GM18909 (cell line): ENCODE data around the gene OR9A2.

Source experiments
- ATAC-seq: cut with Tn5 transposase; IDR thresholded peaks from one replicate; pipeline ENCODE4 v1.9.1; 2021; ENCODE audit warnings: mild to moderate bottlenecking; ENCODE audit not compliant: unreplicated experiment, poor library complexity

OR9A2 gene

DNA sequence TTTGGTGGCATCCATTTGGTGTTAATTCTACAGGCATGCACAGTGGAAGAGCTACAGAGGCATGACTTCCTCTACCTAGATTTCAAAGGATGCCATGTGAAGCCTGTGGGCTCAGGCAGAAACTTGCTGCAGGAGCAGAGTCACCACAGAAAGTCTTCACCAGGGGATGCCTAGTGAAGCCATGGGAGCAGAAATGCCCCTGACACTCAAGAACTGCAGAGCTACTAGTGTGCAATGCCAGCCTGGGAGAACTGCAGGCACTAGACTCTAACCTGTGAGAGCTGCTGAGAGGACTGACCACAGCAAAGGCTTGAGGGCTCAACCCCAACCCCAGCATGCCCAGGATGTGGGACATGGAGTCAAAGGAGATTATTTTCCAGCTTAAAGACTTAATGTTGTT, 3.9 kb downstream of the OR9A2 start:
- ATAC-seq, result no peak

GRCh38 chr7:143018931-143019330, 8.0 kb downstream of the OR9A2 start:
- ATAC-seq, result no peak

GRCh38 chr7:143016996-143017395, 9.9 kb downstream of the OR9A2 start:
- no peak for ATAC-seq

- ATAC-seq, result no peak
These were observed 10.9 kb downstream of the OR9A2 start for GRCh38 chr7:143015926-143016490.

DNA sequence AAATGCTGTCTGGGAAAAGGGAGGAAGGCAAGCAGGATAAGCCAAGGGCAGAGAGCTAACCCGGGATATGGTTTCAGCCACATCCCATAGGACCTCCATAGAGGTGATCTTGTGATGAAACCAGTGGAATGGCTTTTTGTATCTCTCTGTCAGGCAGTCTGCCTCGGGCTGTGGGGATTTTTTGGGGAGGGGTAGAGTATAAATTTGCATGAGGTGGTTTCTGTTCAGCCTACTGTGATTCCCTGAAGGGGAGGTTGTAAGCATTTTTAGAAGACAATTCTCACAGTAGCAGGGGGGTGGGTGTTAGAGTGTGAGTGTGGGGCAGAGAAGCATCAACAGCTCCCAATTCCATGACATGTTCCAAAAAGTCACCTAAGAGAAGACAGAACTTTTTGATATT, 11.8 kb downstream of the OR9A2 start:
- peak; percentile 95 for ATAC-seq

DNA sequence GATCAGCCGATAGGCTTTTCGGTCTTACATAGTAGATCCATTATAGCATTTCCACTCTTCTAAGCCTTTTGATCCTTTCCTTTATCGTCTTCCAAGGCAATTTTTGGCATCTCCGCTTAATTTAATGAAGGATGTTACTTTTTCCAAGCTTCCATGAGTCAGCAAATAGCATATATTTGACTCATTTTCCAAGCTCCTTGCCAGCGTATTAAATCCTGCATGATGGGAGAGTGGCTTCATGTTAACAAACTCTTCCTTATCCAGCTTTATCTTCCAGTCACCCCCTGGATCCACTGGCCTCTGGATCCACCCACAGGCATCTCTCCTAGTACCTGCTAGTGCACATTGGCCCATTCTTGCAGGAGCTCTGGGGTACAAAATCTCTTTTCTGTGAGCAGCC, 13.0 kb downstream of the OR9A2 start:
- ATAC-seq, result no peak

DNA sequence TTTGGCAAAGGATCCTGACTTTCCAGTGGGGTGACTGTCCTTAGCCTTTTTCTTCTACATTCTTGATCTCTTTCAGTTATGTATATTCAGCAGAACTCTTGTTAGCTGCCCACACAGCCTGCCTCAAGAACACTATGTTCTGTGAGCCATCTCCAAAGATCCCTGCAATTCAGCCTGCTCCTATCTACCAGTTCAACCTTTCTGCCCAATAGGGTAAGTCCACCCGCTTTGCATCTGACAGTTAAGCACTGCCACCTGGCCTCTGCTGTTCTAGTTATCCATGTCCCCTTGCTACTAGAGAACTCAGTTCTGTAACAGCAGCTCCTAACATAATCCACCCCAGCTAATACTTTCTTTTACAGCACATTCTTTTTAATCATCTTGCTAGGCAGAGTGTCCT, 13.5 kb downstream of the OR9A2 start:
- ATAC-seq, result no peak

DNA sequence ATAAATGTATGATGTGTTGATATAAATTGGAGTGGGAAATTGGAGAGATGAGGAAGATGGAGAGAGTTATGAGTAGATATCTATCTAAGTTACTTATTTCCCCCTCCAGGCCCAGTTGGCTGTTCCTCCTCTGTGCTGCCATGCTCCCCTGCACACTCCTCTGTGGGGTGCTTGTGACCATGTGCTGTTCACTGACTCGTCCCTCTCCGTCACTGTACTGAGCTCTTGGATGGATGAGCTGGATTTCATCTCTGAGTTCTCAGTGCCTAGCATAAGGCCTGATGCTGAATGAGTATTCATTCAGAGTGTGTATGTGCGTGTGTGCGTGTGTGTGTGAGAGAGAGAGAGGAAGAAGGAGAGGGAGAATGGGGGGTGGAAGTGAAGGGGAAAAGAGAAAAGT, 14.5 kb downstream of the OR9A2 start:
- no peak for ATAC-seq

- ATAC-seq, result no peak
These were observed 14.9 kb downstream of the OR9A2 start for GRCh38 chr7:143012001-143012400.

GRCh38 chr7:143008007-143008901, 18.7 kb downstream of the OR9A2 start:
- ATAC-seq, result peak; percentile 87

GRCh38 chr7:143005632-143006260, 21.2 kb downstream of the OR9A2 start:
- ATAC-seq, result no peak

GRCh38 chr7:143003393-143004051, 23.4 kb downstream of the OR9A2 start:
- peak; percentile 64 for ATAC-seq

DNA sequence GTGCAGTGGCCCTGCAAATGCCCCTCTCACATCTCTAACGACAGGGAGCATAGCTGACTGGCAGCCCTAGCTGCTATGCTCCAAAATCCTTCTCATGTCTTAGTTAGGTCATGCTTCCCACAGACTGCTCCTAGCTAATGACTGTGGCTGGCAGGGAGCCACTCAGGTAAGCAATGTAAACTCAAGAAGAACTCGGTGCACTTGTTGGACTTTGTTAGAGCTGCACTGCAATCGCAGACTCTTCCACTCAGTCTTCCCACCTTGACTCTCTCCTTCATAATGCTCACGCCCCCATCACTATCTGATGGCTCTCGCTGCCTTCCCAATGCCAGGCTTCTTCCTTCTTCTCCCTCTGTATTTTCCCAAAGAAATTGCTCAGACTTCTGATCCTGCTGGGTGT, 24.0 kb downstream of the OR9A2 start:
- no peak for ATAC-seq

- ATAC-seq, result no peak
These were observed 24.8 kb downstream of the OR9A2 start for GRCh38 chr7:143002106-143002505.

GRCh38 chr7:143000648-143001047, 26.3 kb downstream of the OR9A2 start:
- no peak for ATAC-seq

DNA sequence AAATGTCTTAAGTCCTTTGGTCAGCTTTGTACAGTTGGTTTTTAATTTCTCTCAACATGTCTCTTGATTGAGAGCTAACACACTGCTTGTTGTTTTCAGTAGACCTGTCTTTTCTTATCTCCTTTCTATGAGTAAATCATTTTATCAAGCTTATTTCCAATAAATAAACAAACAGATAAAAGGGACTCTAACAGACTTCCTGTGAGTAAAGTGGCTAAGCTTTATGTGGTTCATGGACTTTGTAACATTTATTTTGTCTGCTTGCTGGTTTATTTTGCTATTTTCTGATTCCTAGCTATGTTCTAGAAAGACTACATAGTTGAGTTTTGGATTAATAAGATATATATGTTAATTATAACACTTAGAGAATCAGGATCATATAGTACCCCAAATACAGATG, 27.1 kb downstream of the OR9A2 start:
- no peak for ATAC-seq

GRCh38 chr7:142998966-142999365, 28.0 kb downstream of the OR9A2 start:
- no peak for ATAC-seq

GRCh38 chr7:142997456-142997989, 29.4 kb downstream of the OR9A2 start:
- no peak for ATAC-seq

GRCh38 chr7:142992427-142992826, 34.5 kb downstream of the OR9A2 start:
- no peak for ATAC-seq

DNA sequence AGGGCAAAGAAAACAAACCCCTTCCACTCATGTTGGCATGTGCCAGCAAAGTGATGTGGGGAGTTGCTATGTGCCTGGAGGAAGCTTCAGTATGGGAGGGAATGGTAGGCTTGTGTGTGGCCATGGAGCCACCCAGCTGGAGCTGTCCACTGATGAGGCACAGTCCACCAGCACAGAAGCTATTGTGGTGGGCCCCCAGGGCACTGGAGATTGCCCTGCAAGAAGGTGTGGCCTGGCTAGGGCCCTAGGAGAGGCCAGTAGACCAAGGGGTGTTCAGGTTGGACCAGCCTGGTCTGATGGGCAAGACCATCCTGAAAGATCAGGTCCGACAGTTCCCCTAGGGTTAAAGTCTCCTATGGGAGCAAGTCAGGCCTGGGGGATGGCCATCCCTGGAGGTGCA, 42.6 kb downstream of the OR9A2 start:
- ATAC-seq, result no peak

GRCh38 chr7:142983825-142984224, 43.1 kb downstream of the OR9A2 start:
- no peak for ATAC-seq
